ENCODE data around the gene KIF6.

DNA sequence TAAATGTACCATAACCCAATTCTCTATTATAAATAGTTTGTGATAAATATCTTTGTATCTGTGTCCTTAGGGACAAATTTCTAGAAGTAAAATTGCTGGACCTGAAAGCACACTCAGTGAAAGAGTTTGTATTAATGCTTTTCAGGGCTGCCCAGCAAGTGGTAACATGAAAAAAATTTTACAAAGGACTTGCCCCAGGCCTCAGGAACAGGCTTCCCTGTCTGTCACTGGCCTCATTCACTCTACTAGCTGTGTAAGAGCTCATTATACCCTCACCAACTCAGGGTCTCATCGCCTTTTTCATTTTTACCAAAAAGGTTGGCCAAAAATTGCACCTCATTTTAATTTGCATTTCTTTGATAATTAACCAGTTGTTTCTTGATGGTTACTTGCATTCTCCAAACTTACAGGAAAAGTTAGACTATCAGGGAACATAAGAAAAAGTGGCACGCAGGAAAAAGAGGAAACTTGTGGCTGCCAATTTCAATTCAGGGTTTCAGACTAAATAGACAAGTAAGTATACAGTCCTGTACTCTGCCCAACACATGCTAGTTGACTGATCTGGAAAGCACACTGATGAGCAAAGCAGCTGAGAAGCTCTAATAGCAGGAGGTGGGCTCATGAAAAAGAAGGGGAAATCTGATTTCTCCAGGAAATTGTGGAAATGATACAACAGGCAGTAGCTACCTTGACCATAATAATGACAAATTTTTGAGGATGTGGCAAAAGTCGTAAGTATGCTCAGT, 161.5 kb downstream of the KIF6 start:
- TF ChIP-seq, protein P1, sequence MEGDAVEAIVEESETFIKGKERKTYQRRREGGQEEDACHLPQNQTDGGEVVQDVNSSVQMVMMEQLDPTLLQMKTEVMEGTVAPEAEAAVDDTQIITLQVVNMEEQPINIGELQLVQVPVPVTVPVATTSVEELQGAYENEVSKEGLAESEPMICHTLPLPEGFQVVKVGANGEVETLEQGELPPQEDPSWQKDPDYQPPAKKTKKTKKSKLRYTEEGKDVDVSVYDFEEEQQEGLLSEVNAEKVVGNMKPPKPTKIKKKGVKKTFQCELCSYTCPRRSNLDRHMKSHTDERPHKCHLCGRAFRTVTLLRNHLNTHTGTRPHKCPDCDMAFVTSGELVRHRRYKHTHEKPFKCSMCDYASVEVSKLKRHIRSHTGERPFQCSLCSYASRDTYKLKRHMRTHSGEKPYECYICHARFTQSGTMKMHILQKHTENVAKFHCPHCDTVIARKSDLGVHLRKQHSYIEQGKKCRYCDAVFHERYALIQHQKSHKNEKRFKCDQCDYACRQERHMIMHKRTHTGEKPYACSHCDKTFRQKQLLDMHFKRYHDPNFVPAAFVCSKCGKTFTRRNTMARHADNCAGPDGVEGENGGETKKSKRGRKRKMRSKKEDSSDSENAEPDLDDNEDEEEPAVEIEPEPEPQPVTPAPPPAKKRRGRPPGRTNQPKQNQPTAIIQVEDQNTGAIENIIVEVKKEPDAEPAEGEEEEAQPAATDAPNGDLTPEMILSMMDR (IDR thresholded peaks at IDR 0.05; ENCODE audit: low read length) = no peak
- TF ChIP-seq EZH2 (optimal IDR thresholded peaks at IDR 0.05; ENCODE audit: low read depth, low read length) = no peak
